H1 (cell line): ENCODE data around the gene DNAJB6. TPM values are rescaled to one million over a fixed set of nuclear protein-coding genes. Genes with fewer than 3 reads are reported as not detected.

Source experiments
- CTCF ChIA-PET: fragments of 300-600 bp; sonication (Branson Sonifier 250); formaldehyde crosslinking; loops from one replicate; lab custom pipeline; 2021; ENCODE audit not compliant: partially characterized antibody; lab: Charles Lee
- POLR2A ChIA-PET: fragments of 300-600 bp; sonication (Branson Sonifier 250); formaldehyde crosslinking; loops from one replicate; lab custom pipeline; 2021; ENCODE audit warnings: inconsistent platforms; ENCODE audit not compliant: partially characterized antibody; lab: Charles Lee
- DNase-seq, 2 experiments: peaks; one replicate each; pipeline versions ENCODE4 v3.0.0 to v3.0.0-alpha.2; 2010 to 2022; ENCODE audit warnings: low spot score in 2 of 2, low read depth in 1 of 2, mixed read lengths in 1 of 2
- FAIRE-seq: peaks from 2 replicates; lab custom pipeline; 2011; peaks lifted over from hg19 to GRCh38; lab: Jason Lieb, UNC
- H2AFZ ChIP-seq: 2 replicates; pipeline ENCODE4 v1.8.1; 2012; ENCODE audit warnings: low read length, inconsistent platforms
- H2AK5ac ChIP-seq: 2 replicates; pipeline ENCODE4 v1.6.1; 2013; ENCODE audit warnings: low read depth, low read length
- H2BK120ac ChIP-seq: replicated peaks from 2 replicates; pipeline ENCODE3; 2013; ENCODE audit warnings: low read depth, low read length, inconsistent platforms
- H2BK12ac ChIP-seq: 2 replicates; pipeline ENCODE4 v1.6.1; 2013; ENCODE audit warnings: low read depth, low read length
- H2BK15ac ChIP-seq: 2 replicates; pipeline ENCODE4 v1.6.1; 2013; ENCODE audit warnings: low read length
- H2BK20ac ChIP-seq: 2 replicates; pipeline ENCODE4 v1.6.1; 2013; ENCODE audit warnings: low read length
- H2BK5ac ChIP-seq: 2 replicates; pipeline ENCODE4 v1.6.1; 2013; ENCODE audit warnings: low read depth, low read length
- H3K14ac ChIP-seq: 2 replicates; pipeline ENCODE4 v1.6.1; 2013; ENCODE audit warnings: inconsistent platforms; ENCODE audit not compliant: insufficient read length
- H3K18ac ChIP-seq: 2 replicates; pipeline ENCODE4 v1.6.1; 2013; ENCODE audit warnings: low read length; ENCODE audit errors: extremely low read depth
- H3K23ac ChIP-seq: 2 replicates; pipeline ENCODE4 v1.6.1; 2013; ENCODE audit warnings: inconsistent platforms; ENCODE audit not compliant: insufficient read length
- H3K23me2 ChIP-seq: 2 replicates; pipeline ENCODE4 v1.6.1; 2013; ENCODE audit warnings: low read depth, low read length
- H3K27ac ChIP-seq: 2 replicates; pipeline ENCODE4 v1.6.1; 2011; ENCODE audit warnings: low read depth, low read length, inconsistent platforms
- H3K27me3 ChIP-seq, 4 experiments: replicated peaks in 1 of 4; 1 replicate in 1 of 4; 2 replicates in 3 of 4; pipeline versions ENCODE4 v1.6.1 to v1.8.1; 2011 to 2013; ENCODE audit warnings: low read length in 3 of 4, mild to moderate bottlenecking in 3 of 4, inconsistent platforms in 2 of 4, mixed read lengths in 2 of 4, moderate library complexity in 1 of 4; ENCODE audit not compliant: control insufficient read depth in 3 of 4, insufficient read depth in 3 of 4; ENCODE audit errors: extremely low read depth in 1 of 4
- H3K36me3 ChIP-seq, 4 experiments: 2 replicates each; pipeline versions ENCODE4 v1.6.1 to v1.8.1; 2011 to 2013; ENCODE audit warnings: mild to moderate bottlenecking in 4 of 4, low read length in 3 of 4, moderate library complexity in 2 of 4, control low read depth in 1 of 4, inconsistent platforms in 1 of 4; ENCODE audit not compliant: insufficient read depth in 4 of 4, control insufficient read depth in 2 of 4
- H3K4ac ChIP-seq: replicated peaks from 2 replicates; pipeline ENCODE3; 2013; ENCODE audit warnings: low read length, low read depth, mixed read lengths, inconsistent platforms; ENCODE audit not compliant: insufficient read length
- H3K4me1 ChIP-seq, 4 experiments: replicated peaks in 1 of 4; 1 replicate in 1 of 4; 2 replicates in 3 of 4; pipeline versions ENCODE4 v1.6.1 to v1.8.1; 2011 to 2013; ENCODE audit warnings: low read length in 3 of 4, inconsistent platforms in 2 of 4, mixed read lengths in 1 of 4; ENCODE audit not compliant: insufficient read depth in 4 of 4, control insufficient read depth in 3 of 4
- H3K4me2 ChIP-seq, 2 experiments: 2 replicates each; pipeline versions ENCODE4 v1.6.1 to v1.8.1; 2011 to 2013; ENCODE audit warnings: low read depth in 2 of 2, low read length in 2 of 2, control low read depth in 1 of 2, inconsistent platforms in 1 of 2, mild to moderate bottlenecking in 1 of 2; ENCODE audit not compliant: insufficient read depth in 1 of 2
- H3K4me3 ChIP-seq, 4 experiments: fragments of 200-600, 300-600 bp in 1 of 4; sonication (generic), shearing (Covaris generic), sonication (Bioruptor Twin) in 1 of 4; 2 replicates each; pipeline versions ENCODE4 v1.5.1 to v1.8.1; 2011 to 2016; ENCODE audit warnings: low read length in 4 of 4, low read depth in 3 of 4, control low read depth in 2 of 4, inconsistent platforms in 2 of 4, mild to moderate bottlenecking in 2 of 4, mixed read lengths in 1 of 4, moderate library complexity in 1 of 4; ENCODE audit not compliant: insufficient read depth in 2 of 4; ENCODE audit errors: extremely low read depth in 1 of 4
- H3K56ac ChIP-seq: replicated peaks from 2 replicates; pipeline ENCODE3; 2013; ENCODE audit warnings: low read depth, mild to moderate bottlenecking, mixed read lengths, low read length, inconsistent platforms; ENCODE audit not compliant: insufficient read length
- H3K79me1 ChIP-seq: 2 replicates; pipeline ENCODE4 v1.6.1; 2013; ENCODE audit warnings: low read depth, low read length, control low read depth
- H3K79me2 ChIP-seq, 2 experiments: 2 replicates each; pipeline versions ENCODE4 v1.6.1 to v1.8.1; 2012 to 2013; ENCODE audit warnings: low read length in 2 of 2, mild to moderate bottlenecking in 2 of 2, inconsistent platforms in 1 of 2; ENCODE audit not compliant: insufficient read depth in 2 of 2, control insufficient read depth in 1 of 2
- H3K9ac ChIP-seq, 4 experiments: replicated peaks in 1 of 4; 1 replicate in 1 of 4; 2 replicates in 3 of 4; pipeline versions ENCODE4 v1.6.1 to v1.8.1; 2011 to 2013; ENCODE audit warnings: low read depth in 3 of 4, low read length in 3 of 4, control low read depth in 2 of 4, mild to moderate bottlenecking in 2 of 4, moderate library complexity in 2 of 4, inconsistent platforms in 1 of 4; ENCODE audit errors: extremely low read depth in 1 of 4
- H3K9me3 ChIP-seq, 2 experiments: 2 replicates each; pipeline versions ENCODE4 v1.6.1 to v1.8.1; 2012 to 2013; ENCODE audit warnings: mild to moderate bottlenecking in 2 of 2, moderate library complexity in 2 of 2, control low read depth in 1 of 2, inconsistent platforms in 1 of 2, low read depth in 1 of 2, low read length in 1 of 2, mixed read lengths in 1 of 2; ENCODE audit not compliant: insufficient read depth in 2 of 2
- H4K20me1 ChIP-seq, 2 experiments: replicated peaks in 1 of 2; 2 replicates each; pipeline versions ENCODE3 to v1.8.1; 2011 to 2013; ENCODE audit warnings: inconsistent platforms in 2 of 2, low read length in 2 of 2, mild to moderate bottlenecking in 1 of 2; ENCODE audit not compliant: insufficient read depth in 2 of 2, control insufficient read depth in 1 of 2
- H4K5ac ChIP-seq: 2 replicates; pipeline ENCODE4 v1.6.1; 2013; ENCODE audit warnings: low read length, low read depth, mixed read lengths, inconsistent platforms; ENCODE audit not compliant: insufficient read length
- H4K8ac ChIP-seq: 2 replicates; pipeline ENCODE4 v1.8.0; 2013; ENCODE audit warnings: mild to moderate bottlenecking, moderate library complexity, low read length, inconsistent platforms; ENCODE audit not compliant: insufficient read depth; ENCODE audit errors: extremely low read depth
- H4K91ac ChIP-seq: replicated peaks from 2 replicates; pipeline ENCODE3; 2013; ENCODE audit warnings: low read length, mixed read lengths, inconsistent platforms; ENCODE audit not compliant: insufficient read length
- CTBP2 ChIP-seq: IDR thresholded peaks from 2 replicates; pipeline ENCODE4 v1.7.0; 2011; ENCODE audit warnings: borderline replicate concordance, mild to moderate bottlenecking, moderate library complexity, mixed read lengths, low read length; ENCODE audit not compliant: insufficient read depth, insufficient read length
- TCF12 ChIP-seq: IDR thresholded peaks from 2 replicates; pipeline ENCODE4 v1.6.1; 2011; ENCODE audit warnings: low read depth, mild to moderate bottlenecking, low read length
- WGBS, 2 experiments: shearing (Covaris generic) in 1 of 2; methylation state at CpG; one replicate each; pipeline versions ENCODE4 v1.1.6 to v1.1.7; 2013 to 2015; ENCODE audit warnings: low lambda C conversion rate in 2 of 2, mixed read lengths in 2 of 2, inconsistent platforms in 1 of 2, low coverage in 1 of 2, missing lambda C conversion rate in 1 of 2; ENCODE audit not compliant: insufficient replicate concordance in 2 of 2, insufficient coverage in 1 of 2, insufficient read length in 1 of 2; ENCODE audit errors: extremely low coverage in 1 of 2, missing lambda C conversion rate in 1 of 2; 5-methylcytosine and 5-hydroxymethylcytosine counted together
- polyA plus RNA-seq, 7 experiments: library from polyadenylated mRNA; depleted of rRNA in 3 of 7; stranded (reverse) in 5 of 7; unstranded in 2 of 7; fragments of >200 nt in 5 of 7; fragments of 200-250 nt in 2 of 7; gene quantifications; 1 replicate in 5 of 7; 2 replicates in 1 of 7; 4 replicates in 1 of 7; pipeline versions ENCODE4 v1.2.1 to v1.2.3, GENCODE V29; 2011 to 2013; ENCODE audit warnings: missing spikeins in 2 of 7, mixed read lengths in 2 of 7
- total RNA-seq: library from RNA; stranded (reverse); fragmentation: NEBNext Ultra II Directional; extraction: Animal tissue kit (Norgen Biotek cat#: 25700); gene quantifications from 2 replicates; pipeline ENCODE4 v1.2.1, GENCODE V29; 2021

DNAJB6 gene
- total and polyA plus RNA-seq, 2 of the 8 experiments (the other 6 are each of a cell fraction or from before 2014, with no cell fraction given) = 166 to 295 TPM

DNA sequence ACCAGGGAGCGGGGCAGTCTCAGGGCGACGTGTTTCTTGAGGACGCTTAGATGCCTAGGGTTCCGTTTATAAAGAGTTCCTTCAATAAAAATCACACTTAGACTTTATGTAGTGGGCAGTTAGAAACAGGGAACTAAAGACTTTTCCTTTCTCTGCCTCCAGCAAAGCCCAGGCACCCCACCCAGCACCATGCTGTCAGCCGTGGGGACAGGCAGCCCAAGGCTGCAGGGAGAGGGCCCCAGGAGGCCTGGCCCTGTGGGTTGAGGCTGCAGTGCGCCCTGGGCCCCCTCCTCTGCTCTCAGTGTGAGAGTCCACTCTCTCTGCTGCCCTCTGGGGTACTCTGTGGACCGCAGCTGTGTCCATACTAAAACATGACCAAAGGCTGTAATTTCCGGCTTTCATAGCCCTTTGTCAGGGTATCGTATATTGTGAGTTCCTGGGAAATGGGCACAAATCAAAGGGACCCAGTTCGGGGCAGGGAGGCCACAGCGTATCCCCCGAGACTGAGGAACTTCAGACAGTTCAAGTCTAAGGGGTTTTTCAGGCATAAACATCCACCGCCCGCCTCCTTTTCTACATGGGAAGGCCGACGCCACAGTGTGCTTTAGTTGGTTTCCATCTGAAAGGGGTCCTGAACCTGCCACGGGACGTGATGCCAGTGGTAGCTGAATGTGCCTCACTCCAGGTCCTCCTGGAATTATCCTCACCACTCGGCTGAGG, 59.7 kb downstream of the DNAJB6 start:
- 92% methylated on average over 20 of the region's 20 CpGs; no CpG with 5 or more reads in 1 of the 2 experiments for WGBS, 2 experiments
- POLR2A ChIA-PET = interaction anchor here (0.7 to 2.0 kb wide), 4 partner anchors 12 to 1191 kb away, joined by 3 to 5 read pairs (median 4); partner anchors contain the start of gene PTPRN2
- no peak overlapping the region for H3K56ac ChIP-seq
- H2BK20ac ChIP-seq = no peak overlapping the region
- peak overlapping the region; percentile 75 for H3K4ac ChIP-seq
- H3K79me2 ChIP-seq = peaks cover 5 to 94% of the 10 kb centered on the region in 2 experiments
- peaks cover 2 to 54% (median 14%) of the 10 kb centered on the region in 4 experiments for H3K36me3 ChIP-seq
- no peak overlapping the region for H2BK12ac ChIP-seq
- H2AFZ ChIP-seq = no peak overlapping the region
- H2AK5ac ChIP-seq = no peak overlapping the region
- peaks cover 0 to 3% (median 3%) of the 10 kb centered on the region in 4 experiments; a peak in 3 of 7 replicates for H3K4me1 ChIP-seq
- no peak overlapping the region for H3K4me2 ChIP-seq
- no peak overlapping the region for H3K23ac ChIP-seq
- H3K4me3 ChIP-seq = no peak overlapping the region
- peaks cover 16 to 30% of the 10 kb centered on the region in 2 experiments for H4K20me1 ChIP-seq
- no peak overlapping the region for H4K5ac ChIP-seq
- no peaks in the 10 kb centered on the region for H3K27me3 ChIP-seq
- no peak overlapping the region; the same call in 1 of the 2 replicates for H2BK5ac ChIP-seq
- H3K27ac ChIP-seq = no peak overlapping the region
- no peaks in the 10 kb centered on the region for H3K23me2 ChIP-seq
- no peak overlapping the region for H2BK15ac ChIP-seq
- no peak overlapping the region for H4K8ac ChIP-seq
- CTCF ChIA-PET = interaction anchor here (0.9 to 3.5 kb wide), 8 partner anchors 9 to 185 kb away, joined by 3 to 28 read pairs (median 4); no protein-coding TSS in a partner anchor
- TF ChIP-seq CTBP2 = no peak
- TF ChIP-seq TCF12 = no peak
- H2BK120ac ChIP-seq = no peak overlapping the region
- H3K9ac ChIP-seq = no peak overlapping the region
- H3K79me1 ChIP-seq = peaks cover 27% of the 10 kb centered on the region
- no peak overlapping the region for H3K14ac ChIP-seq
- H3K18ac ChIP-seq = peak overlapping the region; percentile 15; the same call in 1 of the 2 replicates
- DNase-seq = no peak
- no peak for FAIRE-seq
- no peaks in the 10 kb centered on the region for H3K9me3 ChIP-seq
- H4K91ac ChIP-seq = no peak overlapping the region
